Muscle layer of colon (tissue), 2 donors: Measurements from ENCODE around the gene SORCS2.

Experiments used
- H3K27ac ChIP-seq: one replicate; pipeline ENCODE4 v1.7.0; 2013; ENCODE audit warnings: low read depth, mild to moderate bottlenecking, low read length, moderate library complexity
- H3K27me3 ChIP-seq, 2 donors: one replicate each; pipeline ENCODE4 v1.7.0; 2013; ENCODE audit warnings: low read length in 2 of 2, mild to moderate bottlenecking in 2 of 2; ENCODE audit not compliant: insufficient read depth in 2 of 2, control insufficient read depth in 1 of 2
- H3K36me3 ChIP-seq: one replicate; pipeline ENCODE4 v1.7.0; 2013; ENCODE audit warnings: mild to moderate bottlenecking, low read length; ENCODE audit not compliant: insufficient read depth
- H3K4me1 ChIP-seq: one replicate; pipeline ENCODE4 v1.7.0; 2013; ENCODE audit warnings: mild to moderate bottlenecking, low read length; ENCODE audit not compliant: insufficient read depth
- H3K4me3 ChIP-seq, 2 donors: one replicate each; pipeline ENCODE4 v1.7.0; 2013; ENCODE audit warnings: low read length in 2 of 2, low read depth in 1 of 2, mild to moderate bottlenecking in 1 of 2, moderate library complexity in 1 of 2
- H3K9ac ChIP-seq: one replicate; pipeline ENCODE4 v1.7.0; 2013; ENCODE audit warnings: low read length
- H3K9me3 ChIP-seq: one replicate; pipeline ENCODE4 v1.7.0; 2013; ENCODE audit warnings: mild to moderate bottlenecking, low read length
- donor health status: abdominal sarcoma.
- donor health status: Adenocarcinoma of cecum.

SORCS2 gene

DNA sequence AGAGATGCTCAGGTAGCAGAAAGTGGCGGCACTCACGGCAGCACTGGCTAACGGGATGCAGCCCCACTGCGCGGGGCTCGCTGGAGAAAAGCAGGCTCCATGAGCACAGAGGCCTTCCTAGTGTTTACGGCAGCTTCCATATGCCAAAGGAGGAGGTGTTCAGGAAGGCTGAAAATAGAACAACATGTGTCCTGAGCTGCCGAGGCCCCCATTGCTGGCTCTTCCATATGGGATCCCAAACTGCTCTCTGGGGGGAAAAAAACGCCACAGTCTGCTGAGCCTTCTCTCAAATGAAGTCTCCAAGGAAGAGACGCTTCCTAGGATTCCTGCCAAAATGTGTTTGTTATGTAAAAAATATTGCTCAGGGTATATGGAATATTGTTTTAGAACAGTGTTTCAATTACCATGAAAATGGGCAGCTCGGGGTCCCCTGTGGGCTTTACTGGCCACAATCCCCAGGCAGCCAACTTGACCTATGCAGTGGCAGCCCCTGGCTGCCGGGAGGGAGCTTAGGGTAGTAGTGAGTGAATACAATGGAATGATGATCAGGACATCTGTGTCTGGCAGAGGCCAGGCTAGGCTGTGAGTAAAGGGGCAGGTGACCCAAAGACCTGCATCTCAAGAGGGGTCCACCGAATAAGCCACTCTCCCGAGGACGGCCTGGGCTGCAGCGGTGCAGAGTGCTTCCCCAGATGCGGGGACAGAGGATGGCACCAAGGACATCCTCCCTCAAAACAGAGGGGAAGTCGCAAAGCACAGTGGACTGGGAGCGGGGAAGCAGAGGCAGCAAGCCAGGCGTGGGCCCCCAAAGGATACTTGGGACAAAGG is 577.3 kb downstream of the SORCS2 start:
- no peaks in the 10 kb centered on the region for H3K27me3 ChIP-seq
- no peak overlapping the region for H3K4me3 ChIP-seq
- no peaks in the 10 kb centered on the region for H3K9me3 ChIP-seq
- H3K4me1 ChIP-seq = peaks cover 49% of the 10 kb centered on the region
- H3K36me3 ChIP-seq = peaks cover 69% of the 10 kb centered on the region
- H3K27ac ChIP-seq = no peak overlapping the region
- no peak overlapping the region for H3K9ac ChIP-seq

DNA sequence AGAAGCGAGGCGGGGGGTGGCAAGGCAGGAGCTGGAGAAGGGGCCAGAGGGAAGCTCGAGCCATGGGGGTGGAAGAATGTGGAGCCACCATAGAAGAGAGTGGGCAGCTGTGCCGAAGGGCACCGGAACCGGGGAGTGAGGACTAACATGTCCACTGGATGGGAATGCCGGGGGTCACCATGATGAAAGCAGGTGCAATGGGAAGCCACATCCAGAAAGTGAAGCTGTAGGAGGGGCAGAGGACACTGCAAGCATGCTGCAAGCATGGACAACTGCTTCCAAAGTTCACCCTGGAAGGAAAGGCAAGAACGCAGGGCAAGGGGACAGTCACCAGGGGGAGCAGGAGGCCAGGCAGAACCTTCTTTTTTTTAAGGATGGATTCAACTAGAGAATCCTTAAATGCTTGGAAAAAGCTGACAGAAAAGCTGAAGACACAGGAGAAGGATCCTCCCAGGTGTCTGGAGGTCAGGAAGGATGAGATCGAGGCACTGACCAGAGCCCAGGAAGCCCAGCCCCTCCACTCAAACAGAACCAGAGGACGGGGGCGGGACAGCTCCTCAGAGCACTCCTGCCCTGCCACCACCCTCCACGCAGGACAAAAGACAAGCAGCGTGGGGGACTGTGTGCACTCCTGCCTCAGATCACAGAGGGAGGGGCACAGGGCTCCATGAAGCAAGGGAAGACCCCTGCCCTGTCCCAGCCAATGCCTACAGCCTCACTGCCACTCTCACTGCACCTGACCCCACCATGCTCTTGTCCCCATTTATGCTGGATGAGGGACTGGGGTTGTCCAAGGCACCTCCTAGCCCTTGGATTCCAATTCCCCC is 578.1 kb downstream of the SORCS2 start:
- H3K27ac ChIP-seq = no peak overlapping the region
- H3K36me3 ChIP-seq = peaks cover 75% of the 10 kb centered on the region
- peaks cover 49% of the 10 kb centered on the region for H3K4me1 ChIP-seq
- no peaks in the 10 kb centered on the region for H3K9me3 ChIP-seq
- H3K9ac ChIP-seq = no peak overlapping the region
- H3K4me3 ChIP-seq = no peak overlapping the region
- no peaks in the 10 kb centered on the region for H3K27me3 ChIP-seq

DNA sequence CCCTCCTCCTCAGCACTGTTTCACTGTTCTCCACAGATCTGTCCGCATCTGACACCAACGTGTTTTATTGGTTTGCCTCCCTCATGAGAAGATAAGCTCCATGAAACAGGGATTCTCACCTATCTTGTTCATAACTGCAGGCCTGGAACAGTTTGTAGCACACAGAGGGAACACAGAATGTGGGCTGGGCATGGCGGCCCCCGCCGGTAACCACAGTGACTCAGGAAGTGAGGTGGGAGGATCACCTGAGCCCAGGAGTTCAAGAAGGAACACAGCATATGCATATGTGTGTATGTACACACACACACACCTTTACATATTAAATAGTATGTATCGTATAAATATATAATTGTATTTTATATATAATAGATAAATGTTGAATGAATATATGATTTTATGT is 578.7 kb downstream of the SORCS2 start:
- no peaks in the 10 kb centered on the region for H3K9me3 ChIP-seq
- peaks cover 49% of the 10 kb centered on the region for H3K4me1 ChIP-seq
- H3K4me3 ChIP-seq = no peak overlapping the region
- no peak overlapping the region for H3K27ac ChIP-seq
- H3K36me3 ChIP-seq = peaks cover 75% of the 10 kb centered on the region
- no peak overlapping the region for H3K9ac ChIP-seq
- no peaks in the 10 kb centered on the region for H3K27me3 ChIP-seq

DNA sequence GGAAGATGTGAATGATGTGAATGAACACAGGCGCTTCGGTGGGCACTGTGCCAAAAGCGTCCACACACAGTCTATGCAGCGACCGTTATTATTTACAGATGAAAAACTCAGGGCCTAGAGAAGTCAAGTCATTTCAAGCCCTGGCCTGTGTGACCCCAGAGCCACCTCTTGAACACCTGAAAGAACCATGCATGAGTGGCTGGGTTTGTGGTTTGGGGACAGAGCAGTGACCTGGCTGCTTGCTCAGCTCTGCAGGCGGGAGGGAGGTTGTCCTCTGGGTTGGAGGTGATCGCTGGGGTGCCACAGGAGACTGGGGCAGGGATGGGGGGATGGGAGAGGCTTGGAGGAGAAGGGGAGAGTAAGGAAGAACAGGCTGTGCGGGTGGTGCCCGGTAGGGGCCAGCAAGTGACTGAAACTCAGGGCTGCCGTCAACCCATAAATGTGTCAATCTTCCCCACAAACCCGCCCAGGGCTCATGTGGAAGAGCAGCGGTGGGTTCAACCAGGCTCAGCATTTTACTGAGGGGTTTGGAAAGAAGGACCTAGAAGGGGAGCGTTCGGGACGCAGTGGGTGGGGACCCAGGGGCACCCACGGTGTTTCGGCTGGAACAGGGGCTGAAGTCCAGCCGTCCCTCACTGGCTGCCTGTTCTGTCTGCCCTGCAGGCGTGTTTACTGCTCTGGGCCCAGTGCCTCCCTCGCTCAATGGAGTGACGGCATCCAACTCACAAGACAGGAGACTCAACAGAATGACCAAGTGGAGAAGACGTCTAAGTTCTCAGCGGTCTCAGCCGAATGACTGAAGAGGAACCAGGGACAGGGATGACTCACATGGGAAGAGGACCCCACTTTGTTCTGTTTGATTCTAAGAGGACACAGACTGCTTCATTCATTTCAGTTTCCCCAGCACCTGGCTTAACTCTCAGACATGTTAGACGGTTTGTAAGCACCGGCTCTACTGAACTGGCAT is 579.5 kb downstream of the SORCS2 start:
- Histone ChIP-seq H3K9ac (no peak overlapping the region), H3K4me1 (peaks cover 44% of the 10 kb centered on the region), H3K4me3 (no peak overlapping the region), H3K27me3 (no peaks in the 10 kb centered on the region), H3K36me3 (peaks cover 70% of the 10 kb centered on the region), H3K27ac (no peak overlapping the region), H3K9me3 (no peaks in the 10 kb centered on the region)

DNA sequence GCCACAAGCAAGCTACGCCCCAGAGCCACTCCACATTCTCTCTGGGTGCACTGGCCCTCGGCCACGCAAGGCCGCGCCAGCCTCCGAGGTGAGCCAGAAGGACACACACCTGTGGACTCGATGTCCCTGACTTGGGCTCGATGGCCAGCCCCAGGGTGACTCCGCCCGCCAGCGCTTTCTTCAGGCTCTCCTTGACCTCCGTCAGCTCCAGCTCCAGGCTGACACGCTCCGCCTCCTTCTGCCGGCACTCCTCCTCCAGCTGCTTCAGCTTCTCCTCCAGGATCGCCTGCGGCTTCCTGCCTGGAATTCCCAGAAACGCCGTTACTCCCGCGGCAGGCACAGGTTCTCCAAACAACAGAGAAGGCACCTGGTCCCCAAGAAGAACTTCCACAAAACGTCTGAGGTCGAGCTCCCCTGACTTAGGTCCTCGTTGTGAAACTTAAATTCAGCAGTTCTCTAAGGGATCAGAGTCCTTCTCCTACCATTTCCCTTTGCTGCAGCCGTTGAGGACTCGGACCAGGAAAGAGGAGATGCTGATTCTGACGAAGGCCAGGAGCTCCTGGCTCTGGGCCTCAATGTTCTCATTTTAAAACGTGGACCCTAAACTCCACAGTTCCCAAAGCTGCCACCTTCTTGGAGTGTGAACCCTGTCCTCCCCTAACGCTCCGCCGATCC is 580.5 kb downstream of the SORCS2 start:
- Histone ChIP-seq H3K36me3 (peaks cover 72% of the 10 kb centered on the region), H3K9me3 (no peaks in the 10 kb centered on the region), H3K27me3 (no peaks in the 10 kb centered on the region), H3K4me3 (peak overlapping the region in 1 of 2 donors; percentile 6), H3K4me1 (peaks cover 36% of the 10 kb centered on the region), H3K9ac (no peak overlapping the region), H3K27ac (peak overlapping the region; percentile 29)

DNA sequence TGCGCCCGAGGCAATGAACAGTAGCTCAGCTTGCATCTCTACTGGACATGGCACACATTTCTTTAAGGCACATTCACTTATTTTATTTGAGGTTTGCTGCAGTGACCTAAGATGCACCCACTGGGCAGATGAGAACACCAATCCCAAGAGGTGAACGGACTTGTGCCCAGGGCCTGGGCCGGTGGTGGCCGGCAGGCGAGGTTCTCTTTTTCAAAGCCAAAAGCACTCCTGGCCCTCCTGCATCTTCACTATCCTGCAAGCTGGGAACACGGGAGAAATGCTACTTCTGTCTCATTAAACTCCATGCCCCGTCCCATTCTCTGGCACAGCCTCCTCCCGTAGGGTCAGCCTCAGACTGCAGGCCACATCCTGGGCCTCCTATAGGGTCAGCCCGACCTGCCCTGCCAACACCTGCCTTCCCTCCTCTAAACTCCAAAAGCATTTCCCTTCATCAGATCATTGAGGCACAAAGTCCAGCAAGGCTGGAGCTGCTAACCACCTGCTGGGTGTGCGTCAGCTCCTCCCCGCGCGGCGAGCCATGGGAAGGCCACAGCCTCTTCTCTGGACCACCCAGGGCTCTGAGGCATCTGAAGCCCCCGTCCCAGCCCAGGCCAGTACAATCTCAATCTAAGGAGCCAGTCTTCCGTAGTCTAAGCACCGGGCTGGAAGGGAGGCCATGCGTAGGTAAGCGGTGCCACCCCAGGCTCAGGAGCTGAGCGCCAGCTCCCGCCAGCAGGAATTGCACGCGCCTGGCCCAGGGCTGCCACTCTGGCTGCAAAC is 581.3 kb downstream of the SORCS2 start:
- Histone ChIP-seq H3K4me1 (peaks cover 40% of the 10 kb centered on the region), H3K36me3 (peaks cover 72% of the 10 kb centered on the region), H3K4me3 (peak overlapping the region in 1 of 2 donors; percentile 6), H3K27ac (peak overlapping the region; percentile 29), H3K27me3 (no peaks in the 10 kb centered on the region), H3K9me3 (no peaks in the 10 kb centered on the region), H3K9ac (no peak overlapping the region)

DNA sequence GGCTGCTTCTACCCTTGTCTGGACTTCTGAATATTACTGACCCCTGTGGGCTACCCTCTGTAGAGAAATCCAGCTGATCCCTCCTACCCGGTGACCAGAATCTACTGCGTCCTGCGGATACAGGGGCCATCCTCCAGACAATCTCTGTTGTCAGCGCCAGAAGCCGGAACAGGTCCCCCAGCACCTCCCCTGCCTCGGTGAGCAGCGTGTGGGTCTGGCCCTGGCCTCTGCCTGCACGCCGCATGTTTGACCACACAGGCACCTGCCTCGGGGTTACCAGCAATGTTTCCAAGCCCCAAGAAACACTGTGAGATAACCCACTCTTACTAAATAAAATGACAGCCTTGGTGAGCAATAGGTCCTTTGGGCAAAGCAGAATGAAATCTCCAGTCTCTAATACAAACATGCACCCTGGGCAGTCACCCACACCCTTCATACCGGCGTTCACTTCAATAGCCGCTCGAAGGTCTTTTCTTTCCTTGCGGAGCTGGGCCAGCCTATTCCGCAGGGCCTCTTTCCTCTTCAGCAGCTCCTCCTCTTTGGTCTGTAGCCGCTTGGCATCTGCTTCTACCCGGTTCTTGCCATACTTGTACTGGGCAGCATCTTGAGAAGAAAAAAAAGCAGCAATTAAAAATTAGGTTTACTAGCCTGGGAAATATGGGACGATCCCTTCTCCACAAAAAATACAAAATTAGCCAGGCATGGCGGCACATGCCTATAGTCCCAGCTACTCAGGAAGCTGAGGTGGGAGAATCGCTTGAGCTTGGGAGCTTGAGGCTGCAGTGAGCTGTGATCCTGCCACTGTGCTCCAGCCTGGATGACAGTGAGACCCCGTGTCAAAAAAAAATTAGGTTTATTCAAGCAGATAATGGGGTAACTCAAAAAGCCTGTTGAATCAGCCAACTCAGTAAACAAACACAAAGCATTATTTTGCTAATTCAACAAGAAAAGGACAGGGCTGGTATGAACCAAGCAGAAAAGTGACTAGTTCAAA is 582.3 kb downstream of the SORCS2 start:
- H3K4me3 ChIP-seq = no peak overlapping the region
- peaks cover 41% of the 10 kb centered on the region for H3K4me1 ChIP-seq
- no peaks in the 10 kb centered on the region for H3K9me3 ChIP-seq
- no peak overlapping the region for H3K9ac ChIP-seq
- H3K27ac ChIP-seq = no peak overlapping the region
- no peaks in the 10 kb centered on the region for H3K27me3 ChIP-seq
- peaks cover 64% of the 10 kb centered on the region for H3K36me3 ChIP-seq

DNA sequence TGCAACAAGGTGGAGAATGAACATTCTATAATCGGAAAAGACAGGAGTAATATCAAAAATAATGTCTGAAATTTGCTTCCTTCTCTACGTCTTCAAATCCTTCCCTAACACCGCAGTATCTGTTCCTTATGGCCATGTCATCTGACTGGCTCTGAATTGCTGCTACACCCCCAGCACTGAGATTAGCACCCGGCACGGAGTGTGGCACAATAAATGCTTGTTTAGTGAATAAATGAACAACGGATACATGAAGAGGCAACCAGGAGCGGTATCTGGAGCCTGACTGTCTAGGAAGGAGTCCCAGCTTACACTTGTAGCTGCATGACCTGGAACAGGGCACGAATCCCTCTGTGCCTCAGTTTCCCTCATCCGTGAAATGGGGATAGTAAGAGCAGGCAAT is 583.1 kb downstream of the SORCS2 start:
- Histone ChIP-seq H3K4me3 (no peak overlapping the region), H3K9me3 (no peaks in the 10 kb centered on the region), H3K36me3 (peaks cover 60% of the 10 kb centered on the region), H3K27me3 (no peaks in the 10 kb centered on the region), H3K27ac (no peak overlapping the region), H3K9ac (no peak overlapping the region), H3K4me1 (peaks cover 42% of the 10 kb centered on the region)

DNA sequence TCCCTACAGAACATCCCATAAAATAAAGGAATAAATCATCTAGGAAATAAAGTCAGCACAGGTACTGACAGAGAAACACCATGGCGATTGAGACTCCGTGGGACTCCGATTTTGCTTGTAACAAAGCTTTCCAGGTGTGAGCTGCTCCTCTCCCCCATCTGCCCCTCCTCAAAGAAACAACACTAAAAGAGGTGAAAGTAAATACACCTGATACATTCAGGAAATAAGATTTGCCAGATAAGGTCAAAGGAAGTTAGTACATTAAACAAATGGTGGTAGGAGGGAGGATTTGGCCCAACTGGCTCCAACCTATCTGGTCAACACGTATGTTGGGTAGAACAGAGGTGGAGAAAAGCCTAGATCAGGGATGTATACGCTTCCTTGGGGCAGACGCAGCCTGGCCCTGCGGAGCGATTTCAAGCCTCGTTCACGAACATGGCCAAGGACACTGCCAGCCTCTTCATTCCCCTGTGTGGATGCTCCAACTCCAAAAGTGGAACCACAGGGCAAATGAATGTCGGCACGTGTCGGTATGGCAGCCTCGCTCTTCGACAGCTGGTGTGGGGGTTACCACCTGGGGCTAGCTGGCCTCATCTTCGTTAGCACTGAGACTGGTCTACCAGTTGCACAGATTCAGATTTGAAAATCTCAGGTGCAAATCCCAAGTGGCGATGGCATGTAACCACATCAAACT is 584.8 kb downstream of the SORCS2 start:
- H3K4me3 ChIP-seq = no peak overlapping the region
- peaks cover 48% of the 10 kb centered on the region for H3K36me3 ChIP-seq
- H3K27me3 ChIP-seq = no peaks in the 10 kb centered on the region
- H3K9me3 ChIP-seq = no peaks in the 10 kb centered on the region
- H3K27ac ChIP-seq = no peak overlapping the region
- no peak overlapping the region for H3K9ac ChIP-seq
- peaks cover 48% of the 10 kb centered on the region for H3K4me1 ChIP-seq
